SU-DHL-6 (cell line): ENCODE results near the gene RBCK1.

Source experiments
- EZH2phosphoT487 ChIP-seq: fragments of 200-600 bp; sonication (generic), shearing (Covaris generic); conservative IDR thresholded peaks from 2 replicates; pipeline ENCODE4 v1.6.1; 2018; ENCODE audit warnings: mild to moderate bottlenecking, antibody characterized with exemption, low read length, moderate library complexity, mixed read lengths
- TF ChIP-seq, protein P1 (sequence below): fragments of 200-600 bp; sonication (generic); IDR thresholded peaks from one replicate; pipeline ENCODE4 v1.5.1; 2017; ENCODE audit warnings: antibody characterized with exemption, mild to moderate bottlenecking, low read length, moderate library complexity; ENCODE audit not compliant: insufficient read depth, poor library complexity, severe bottlenecking

DNA sequence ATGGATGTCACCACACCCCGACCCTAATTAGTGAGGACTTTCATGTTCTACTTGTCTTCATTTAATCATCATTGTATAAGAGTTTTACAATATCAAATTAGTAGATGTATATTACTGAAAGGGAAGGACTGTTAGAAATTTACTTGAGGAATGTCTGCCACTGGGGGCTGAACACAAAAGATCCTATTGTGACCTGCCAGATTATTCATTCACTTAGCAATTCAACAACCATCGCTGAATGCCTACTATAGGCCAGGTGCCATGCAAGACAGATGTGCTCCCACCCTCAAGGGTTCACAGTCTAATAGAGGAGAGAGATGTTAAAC lies 8.0 kb upstream of the RBCK1 start:
- TF ChIP-seq, protein P1, sequence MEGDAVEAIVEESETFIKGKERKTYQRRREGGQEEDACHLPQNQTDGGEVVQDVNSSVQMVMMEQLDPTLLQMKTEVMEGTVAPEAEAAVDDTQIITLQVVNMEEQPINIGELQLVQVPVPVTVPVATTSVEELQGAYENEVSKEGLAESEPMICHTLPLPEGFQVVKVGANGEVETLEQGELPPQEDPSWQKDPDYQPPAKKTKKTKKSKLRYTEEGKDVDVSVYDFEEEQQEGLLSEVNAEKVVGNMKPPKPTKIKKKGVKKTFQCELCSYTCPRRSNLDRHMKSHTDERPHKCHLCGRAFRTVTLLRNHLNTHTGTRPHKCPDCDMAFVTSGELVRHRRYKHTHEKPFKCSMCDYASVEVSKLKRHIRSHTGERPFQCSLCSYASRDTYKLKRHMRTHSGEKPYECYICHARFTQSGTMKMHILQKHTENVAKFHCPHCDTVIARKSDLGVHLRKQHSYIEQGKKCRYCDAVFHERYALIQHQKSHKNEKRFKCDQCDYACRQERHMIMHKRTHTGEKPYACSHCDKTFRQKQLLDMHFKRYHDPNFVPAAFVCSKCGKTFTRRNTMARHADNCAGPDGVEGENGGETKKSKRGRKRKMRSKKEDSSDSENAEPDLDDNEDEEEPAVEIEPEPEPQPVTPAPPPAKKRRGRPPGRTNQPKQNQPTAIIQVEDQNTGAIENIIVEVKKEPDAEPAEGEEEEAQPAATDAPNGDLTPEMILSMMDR: no peak
- no peak for TF ChIP-seq EZH2phosphoT487
